Endothelial cell of umbilical vein (primary cell): Measurements from ENCODE around the gene PPP1R3F. TPM values are rescaled to one million over a fixed set of nuclear protein-coding genes. Genes with fewer than 3 reads are reported as not detected.

Experiments
- BruUV-seq: library from RNA; stranded (reverse); fragments of 400-500 nt; replicated peaks from 2 replicates; lab custom pipeline; 2021; lab: Mats Ljungman, UMichigan
- CTCF ChIA-PET: fragments of 300-600, 350-600 bp; sonication (Branson Sonifier 250); formaldehyde crosslinking; loops from one replicate; lab custom pipeline; 2021; ENCODE audit warnings: antibody characterized with exemption, inconsistent platforms; lab: Charles Lee
- POLR2A ChIA-PET: fragments of 300-600, 350-600 bp; sonication (Branson Sonifier 250); formaldehyde crosslinking; loops from one replicate; lab custom pipeline; 2021; ENCODE audit warnings: antibody characterized with exemption, inconsistent platforms; lab: Charles Lee
- DNase-seq: peaks from one replicate; pipeline ENCODE4 v3.0.0-alpha.2; 2011; ENCODE audit warnings: low read depth, low spot score
- FAIRE-seq: peaks from 2 replicates; lab custom pipeline; 2011; peaks lifted over from hg19 to GRCh38; lab: Jason Lieb, UNC
- H2AFZ ChIP-seq: 2 replicates; pipeline ENCODE4 v1.6.0; 2012; ENCODE audit warnings: low read depth, low read length, control low read depth, inconsistent platforms
- H3K27ac ChIP-seq: 2 replicates; pipeline ENCODE4 v1.5.1; 2011; ENCODE audit warnings: low read depth, mild to moderate bottlenecking, control low read depth, low read length, moderate library complexity; ENCODE audit not compliant: insufficient read depth
- H3K27me3 ChIP-seq, 2 experiments: 2 replicates each; pipeline versions ENCODE4 v1.6.0 to v1.6.1; 2011; ENCODE audit warnings: low read length in 2 of 2, mixed read lengths in 1 of 2; ENCODE audit not compliant: control insufficient read depth in 2 of 2, insufficient read depth in 2 of 2
- H3K36me3 ChIP-seq, 2 experiments: 2 replicates in 1 of 2; 3 replicates in 1 of 2; pipeline ENCODE4 v1.5.1; 2011; ENCODE audit warnings: low read length in 2 of 2, mild to moderate bottlenecking in 1 of 2, moderate library complexity in 1 of 2; ENCODE audit not compliant: control insufficient read depth in 2 of 2, insufficient read depth in 2 of 2; ENCODE audit errors: extremely low read depth in 1 of 2
- H3K4me1 ChIP-seq: 3 replicates; pipeline ENCODE4 v1.5.1; 2011; ENCODE audit warnings: mild to moderate bottlenecking, low read length; ENCODE audit not compliant: control insufficient read depth, insufficient read depth; ENCODE audit errors: extremely low read depth
- H3K4me2 ChIP-seq: 2 replicates; pipeline ENCODE4 v1.6.1; 2011; ENCODE audit warnings: low read length, control low read depth, mixed read lengths; ENCODE audit not compliant: insufficient read depth
- H3K4me3 ChIP-seq, 3 experiments: fragments of 200-600 bp in 1 of 3; sonication (generic), shearing (Covaris generic) in 1 of 3; replicated peaks in 1 of 3; 2 replicates each; pipeline ENCODE4 v1.5.1; 2011 to 2016; ENCODE audit warnings: control low read depth in 3 of 3, low read length in 3 of 3, mild to moderate bottlenecking in 2 of 3, inconsistent platforms in 1 of 3, low read depth in 1 of 3, moderate library complexity in 1 of 3; ENCODE audit not compliant: insufficient read depth in 1 of 3
- H3K79me2 ChIP-seq: 2 replicates; pipeline ENCODE4 v1.6.0; 2012; ENCODE audit warnings: low read length, inconsistent platforms; ENCODE audit not compliant: control insufficient read depth, insufficient read depth
- H3K9ac ChIP-seq: replicated peaks from 2 replicates; pipeline ENCODE3; 2011; ENCODE audit warnings: low read length, control low read depth; ENCODE audit not compliant: insufficient read depth; ENCODE audit errors: extremely low read depth
- H3K9me1 ChIP-seq: replicated peaks from 3 replicates; pipeline ENCODE4 v1.6.0; 2011; ENCODE audit warnings: mild to moderate bottlenecking, low read length; ENCODE audit not compliant: control insufficient read depth, insufficient read depth; ENCODE audit errors: extremely low read depth
- H3K9me3 ChIP-seq: replicated peaks from 2 replicates; pipeline ENCODE4 v1.5.1; 2012; ENCODE audit warnings: low read length, inconsistent platforms; ENCODE audit not compliant: control insufficient read depth, insufficient read depth
- H4K20me1 ChIP-seq: replicated peaks from 2 replicates; pipeline ENCODE3; 2011; ENCODE audit warnings: mild to moderate bottlenecking, low read length; ENCODE audit not compliant: control insufficient read depth, insufficient read depth; ENCODE audit errors: extremely low read depth
- CTCF ChIP-seq, 2 donors: IDR thresholded peaks; 1 replicate in 1 of 2; 2 replicates in 1 of 2; pipeline ENCODE4 v1.5.1; 2011; ENCODE audit warnings: low read length in 2 of 2, mild to moderate bottlenecking in 2 of 2, moderate library complexity in 2 of 2, control low read depth in 1 of 2, inconsistent platforms in 1 of 2, low read depth in 1 of 2; ENCODE audit not compliant: insufficient read depth in 1 of 2; ENCODE audit errors: extremely low read depth in 1 of 2
- EZH2 ChIP-seq: IDR thresholded peaks from 2 replicates; pipeline ENCODE4 v1.6.1; 2012; ENCODE audit warnings: borderline replicate concordance, low read depth, mild to moderate bottlenecking, moderate library complexity, low read length, inconsistent platforms; ENCODE audit not compliant: severe bottlenecking
- FOS ChIP-seq: IDR thresholded peaks from 2 replicates; pipeline ENCODE4 v1.6.1; 2011; ENCODE audit warnings: mild to moderate bottlenecking, low read length, moderate library complexity, borderline replicate concordance; ENCODE audit not compliant: insufficient read depth
- GATA2 ChIP-seq: IDR thresholded peaks from 2 replicates; pipeline ENCODE4 v1.7.0; 2011; ENCODE audit warnings: low read depth, mild to moderate bottlenecking, moderate library complexity, mixed read lengths, low read length; ENCODE audit not compliant: insufficient read length, insufficient read depth
- JUN ChIP-seq: IDR thresholded peaks from 2 replicates; pipeline ENCODE4 v1.6.1; 2011; ENCODE audit warnings: borderline replicate concordance, low read depth; ENCODE audit not compliant: insufficient read length, insufficient read depth
- MAX ChIP-seq: IDR thresholded peaks from 2 replicates; pipeline ENCODE4 v1.6.1; 2011; ENCODE audit not compliant: insufficient read depth, insufficient read length
- MYC ChIP-seq: IDR thresholded peaks from one replicate; pipeline ENCODE4 v1.6.1; 2011; ENCODE audit warnings: mild to moderate bottlenecking, low read depth, low read length
- POLR2A ChIP-seq: IDR thresholded peaks from 2 replicates; pipeline ENCODE4 v1.6.1; 2012; ENCODE audit warnings: low read depth, mild to moderate bottlenecking, control low read depth, low read length
- POLR2AphosphoS5 ChIP-seq: IDR thresholded peaks from 2 replicates; pipeline ENCODE4 v1.6.1; 2012; ENCODE audit warnings: low read depth, mild to moderate bottlenecking, control low read depth, low read length, moderate library complexity; ENCODE audit not compliant: insufficient read depth
- dilution Hi-C: fragments of 300-500 bp; cut with MboI; formaldehyde crosslinking; loops from one replicate; pipeline ENCODE4 v1.15.0; 2019; ENCODE audit warnings: low sequenced_read_pairs; ENCODE audit not compliant: extremely low pct_ligation_motif_present
- intact Hi-C: fragments of 100-400 bp; cut with micrococcal nuclease; formaldehyde crosslinking; loops from one replicate; pipeline ENCODE4 v1.10.0; 2022
- polyA plus RNA-seq, 4 experiments: library from polyadenylated mRNA; depleted of rRNA in 3 of 4; stranded (reverse) in 3 of 4; unstranded in 1 of 4; fragments of >200 nt; gene quantifications; 2 replicates each; pipeline versions ENCODE4 v1.2.1 to v1.2.3, GENCODE V29; 2011 to 2012; ENCODE audit warnings: missing spikeins in 1 of 4
- total RNA-seq: library from RNA; stranded (reverse); gene quantifications from 2 replicates; pipeline ENCODE4 v1.2.3, GENCODE V29; 2021

The PPP1R3F gene
- total and polyA plus RNA-seq, 2 donors (not counting 3 experiments of a cell fraction or from before 2014, with no cell fraction given): 1.5 to 2.5 TPM

- H3K4me1 ChIP-seq: no peaks in the 10 kb centered on the region
- no peaks in the 10 kb centered on the region for H4K20me1 ChIP-seq
- no peak for DNase-seq
- BruUV-seq: no TSS peak
- TF ChIP-seq CTCF (IDR thresholded peaks at IDR 0.05; ENCODE audit: extremely low read depth in 1 of 2, insufficient read depth in 1 of 2, low read depth in 1 of 2, low read length in 2 of 2) (no peak), MAX (no peak), POLR2AphosphoS5 (no peak), JUN (no peak), MYC (no peak), EZH2 (no peak), FOS (no peak), POLR2A (no peak), GATA2 (no peak)
- H3K4me3 ChIP-seq: no peak overlapping the region
- ChIA-PET POLR2A (no interaction called here), CTCF (interaction anchor here (0.7 kb wide), 1 partner anchor 34 kb away, joined by 3 read pairs; no protein-coding TSS in a partner anchor)
- intact Hi-C loops (no loop called here), dilution Hi-C loops (no loop called here)
- H3K27me3 ChIP-seq: no peaks in the 10 kb centered on the region
- no peak overlapping the region for H2AFZ ChIP-seq
- no peak overlapping the region for H3K9ac ChIP-seq
- H3K36me3 ChIP-seq: no peaks in the 10 kb centered on the region
- FAIRE-seq: no peak
- no peaks in the 10 kb centered on the region for H3K79me2 ChIP-seq
- H3K27ac ChIP-seq: no peak overlapping the region
- no peak overlapping the region for H3K4me2 ChIP-seq
- H3K9me3 ChIP-seq: no peaks in the 10 kb centered on the region
- H3K9me1 ChIP-seq: no peaks in the 10 kb centered on the region
Observed at GRCh38 chrX:49226946-49227345, 42.6 kb upstream of the PPP1R3F start.
